ENCODE data around the gene GOLGA6D. TPM values are rescaled to one million over a fixed set of nuclear protein-coding genes. Genes with fewer than 3 reads are reported as not detected.
"Not testable (repeated sequence)": the region's sequence is repeated elsewhere in the genome, so short reads cannot be mapped to it uniquely, and the experiment has no call there.

Gene GOLGA6D, protein sequence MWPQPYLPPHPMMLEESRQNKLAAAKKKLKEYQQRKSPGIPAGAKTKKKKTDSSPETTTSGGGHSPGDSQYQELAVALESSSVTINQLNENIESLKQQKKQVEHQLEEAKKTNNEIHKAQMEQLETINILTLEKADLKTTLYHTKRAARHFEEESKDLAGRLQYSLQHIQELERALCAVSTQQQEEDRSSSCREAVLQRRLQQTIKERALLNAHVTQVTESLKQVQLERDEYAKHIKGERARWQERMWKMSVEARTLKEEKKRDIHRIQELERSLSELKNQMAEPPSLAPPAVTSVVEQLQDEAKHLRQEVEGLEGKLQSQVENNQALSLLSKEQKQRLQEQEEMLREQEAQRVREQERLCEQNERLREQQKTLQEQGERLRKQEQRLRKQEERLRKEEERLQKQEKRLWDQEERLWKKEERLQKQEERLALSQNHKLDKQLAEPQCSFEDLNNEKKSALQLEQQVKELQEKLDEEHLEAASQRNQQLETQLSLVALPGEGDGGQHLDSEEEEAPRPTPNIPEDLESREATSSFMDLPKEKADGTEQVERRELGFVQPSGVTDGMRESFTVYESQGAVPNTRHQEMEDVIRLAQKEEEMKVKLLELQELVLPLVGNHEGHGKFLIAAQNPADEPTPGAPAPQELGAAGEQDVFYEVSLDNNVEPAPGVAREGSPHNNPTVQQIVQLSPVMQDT
- total RNA-seq (not detected), polyA plus RNA-seq (not detected)
- long read RNA-seq, donor 1 = 0 reads
- long read RNA-seq, donor 2 = 0 reads
- long read RNA-seq, donor 3 = 0 reads
- long read RNA-seq, donor 4 = 0 reads

DNA sequence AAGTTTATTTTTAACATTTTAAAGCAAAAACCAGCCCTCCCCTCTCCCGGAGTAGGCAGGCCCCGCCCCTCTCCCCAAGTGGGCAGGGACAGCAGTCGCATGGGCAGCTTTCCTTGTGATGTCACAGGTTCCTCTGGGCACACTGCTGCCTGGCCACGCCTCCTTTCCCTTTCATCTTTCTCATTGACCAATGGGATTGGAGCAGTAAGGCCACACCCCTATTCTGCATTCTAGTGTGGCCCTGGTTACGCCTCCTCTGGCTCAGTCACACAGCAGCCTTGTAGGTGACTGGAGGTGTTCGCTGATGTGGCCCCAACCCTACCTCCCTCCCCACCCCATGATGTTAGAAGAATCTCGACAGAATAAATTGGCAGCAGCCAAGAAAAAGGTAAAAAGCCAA, at the start of gene GOLGA6D:
TSS of gene GOLGA6D (plus strand) at position 264 of the 400 bp plus-strand sequence. CDS start at position 305, 41 bp downstream.
- H3K4me1 ChIP-seq (ENCODE audit: control insufficient read depth, insufficient read depth, low read length); H3K27ac ChIP-seq (ENCODE audit: low read length); DNase-seq; intact Hi-C loops (cut with DNase I); ATAC-seq; H3K4me3 ChIP-seq (ENCODE audit: low read length); H3K9me3 ChIP-seq (ENCODE audit: control insufficient read depth, low read length); H3K27me3 ChIP-seq (ENCODE audit: control insufficient read depth, insufficient read depth): not testable (repeated sequence)
- no CpG with 5 or more reads among the region's 7 CpGs for WGBS

DNA sequence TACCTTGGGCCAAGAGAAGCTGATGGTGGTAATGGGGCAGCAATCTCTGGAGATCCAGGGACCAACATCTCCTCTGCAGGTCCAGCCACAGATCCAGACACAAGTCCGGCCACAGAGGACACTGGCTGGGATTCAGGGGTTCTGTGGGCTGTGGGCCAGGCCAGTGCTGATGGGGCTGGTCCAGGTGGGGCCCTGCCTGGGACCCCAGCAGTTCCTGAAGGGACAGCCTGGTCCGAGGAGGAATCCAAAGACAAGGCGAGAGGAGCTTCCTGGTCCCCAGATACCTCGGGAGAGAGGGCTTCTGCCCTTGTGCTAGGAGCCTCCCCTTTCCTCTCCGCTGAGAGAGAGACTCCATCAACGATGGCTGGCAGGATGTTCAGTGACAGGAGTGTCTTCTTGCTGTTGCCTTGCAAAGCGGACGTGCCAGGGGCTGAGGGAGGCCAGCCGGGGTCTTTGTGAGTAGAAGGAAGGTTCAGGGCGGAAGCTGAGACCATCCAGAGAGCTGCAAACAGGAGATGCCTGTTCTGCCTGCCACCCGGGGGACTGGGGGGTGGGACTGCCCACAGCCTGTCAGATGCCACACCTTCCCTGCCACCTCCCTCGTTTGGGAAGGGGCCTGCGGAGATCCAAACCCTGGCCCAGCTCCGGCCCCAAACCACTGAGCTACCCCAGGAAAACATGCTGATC, 49.0 kb upstream of the GOLGA6D start:
- Histone ChIP-seq H3K9me3 (ENCODE audit: control insufficient read depth, low read length) (no peaks in the 10 kb centered on the region), H3K27me3 (ENCODE audit: control insufficient read depth, insufficient read depth) (no peaks in the 10 kb centered on the region), H3K27ac (ENCODE audit: low read length) (no peak overlapping the region), H3K4me1 (ENCODE audit: control insufficient read depth, insufficient read depth, low read length) (no peaks in the 10 kb centered on the region), H3K4me3 (ENCODE audit: low read length) (no peak overlapping the region)
- no peak for ATAC-seq
- DNase-seq = peak in 1 of 3 donors; percentile 41
- 61% methylated on average over 14 of the region's 14 CpGs for WGBS
- intact Hi-C loops (cut with DNase I) = loop anchor here in 1 of 4 donors (10.0 kb wide), 1 partner anchor 91 kb away; no protein-coding TSS in a partner anchor

DNA sequence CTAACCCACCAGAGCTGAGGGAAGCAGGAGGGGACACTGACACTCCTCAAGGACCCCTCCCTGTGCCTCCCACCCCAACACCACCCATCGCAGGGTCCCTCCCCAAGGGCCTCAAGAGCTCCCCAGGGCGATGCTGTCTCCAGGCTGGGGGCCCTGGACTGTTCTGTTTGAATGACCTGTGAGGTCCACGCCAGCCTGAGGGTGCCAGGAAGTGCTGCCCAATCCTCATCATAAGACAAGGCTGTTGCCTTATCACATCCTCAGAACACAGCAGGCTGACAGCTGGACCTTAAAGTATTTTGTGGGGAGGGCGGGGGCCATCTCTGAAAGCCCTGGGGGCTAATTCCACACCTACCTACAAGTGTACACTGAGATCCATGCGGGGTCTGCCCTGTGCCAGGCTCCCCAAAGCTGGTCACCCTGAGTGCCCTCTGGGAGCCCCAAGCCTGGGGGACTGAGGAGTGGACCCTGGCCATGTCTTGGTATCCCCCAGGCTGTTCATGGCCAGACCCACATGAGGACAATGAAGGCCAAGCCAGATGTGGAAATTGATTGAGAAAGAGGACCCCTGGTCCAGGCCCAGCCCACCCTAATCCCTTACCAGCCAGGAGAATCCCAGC, 48.3 kb upstream of the GOLGA6D start:
- Histone ChIP-seq H3K9me3 (ENCODE audit: control insufficient read depth, low read length) (no peaks in the 10 kb centered on the region), H3K4me3 (ENCODE audit: low read length) (no peak overlapping the region), H3K4me1 (ENCODE audit: control insufficient read depth, insufficient read depth, low read length) (no peaks in the 10 kb centered on the region), H3K27ac (ENCODE audit: low read length) (no peak overlapping the region), H3K27me3 (ENCODE audit: control insufficient read depth, insufficient read depth) (no peaks in the 10 kb centered on the region)
- intact Hi-C loops (cut with DNase I) = loop anchor here in 1 of 4 donors (10.0 kb wide), 1 partner anchor 90 kb away; no protein-coding TSS in a partner anchor
- no peak for ATAC-seq
- WGBS = 86% methylated on average over 5 of the region's 5 CpGs
- peak in 1 of 3 donors; percentile 22 for DNase-seq

GRCh38 chr15:75235051-75235673, 47.5 kb upstream of the GOLGA6D start:
- WGBS = 85% methylated on average over 10 of the region's 10 CpGs
- intact Hi-C loops (cut with DNase I) = loop anchor here in 1 of 4 donors (10.0 kb wide), 1 partner anchor 90 kb away; no protein-coding TSS in a partner anchor
- H3K9me3 ChIP-seq (ENCODE audit: control insufficient read depth, low read length) = no peaks in the 10 kb centered on the region
- DNase-seq (peak in 1 of 3 donors; percentile 27), ATAC-seq (peak in 1 of 2 donors; percentile 9)
- no peak overlapping the region for H3K27ac ChIP-seq (ENCODE audit: low read length)
- H3K4me1 ChIP-seq (ENCODE audit: control insufficient read depth, insufficient read depth, low read length) = no peaks in the 10 kb centered on the region
- no peak overlapping the region for H3K4me3 ChIP-seq (ENCODE audit: low read length)
- no peaks in the 10 kb centered on the region for H3K27me3 ChIP-seq (ENCODE audit: control insufficient read depth, insufficient read depth)

DNA sequence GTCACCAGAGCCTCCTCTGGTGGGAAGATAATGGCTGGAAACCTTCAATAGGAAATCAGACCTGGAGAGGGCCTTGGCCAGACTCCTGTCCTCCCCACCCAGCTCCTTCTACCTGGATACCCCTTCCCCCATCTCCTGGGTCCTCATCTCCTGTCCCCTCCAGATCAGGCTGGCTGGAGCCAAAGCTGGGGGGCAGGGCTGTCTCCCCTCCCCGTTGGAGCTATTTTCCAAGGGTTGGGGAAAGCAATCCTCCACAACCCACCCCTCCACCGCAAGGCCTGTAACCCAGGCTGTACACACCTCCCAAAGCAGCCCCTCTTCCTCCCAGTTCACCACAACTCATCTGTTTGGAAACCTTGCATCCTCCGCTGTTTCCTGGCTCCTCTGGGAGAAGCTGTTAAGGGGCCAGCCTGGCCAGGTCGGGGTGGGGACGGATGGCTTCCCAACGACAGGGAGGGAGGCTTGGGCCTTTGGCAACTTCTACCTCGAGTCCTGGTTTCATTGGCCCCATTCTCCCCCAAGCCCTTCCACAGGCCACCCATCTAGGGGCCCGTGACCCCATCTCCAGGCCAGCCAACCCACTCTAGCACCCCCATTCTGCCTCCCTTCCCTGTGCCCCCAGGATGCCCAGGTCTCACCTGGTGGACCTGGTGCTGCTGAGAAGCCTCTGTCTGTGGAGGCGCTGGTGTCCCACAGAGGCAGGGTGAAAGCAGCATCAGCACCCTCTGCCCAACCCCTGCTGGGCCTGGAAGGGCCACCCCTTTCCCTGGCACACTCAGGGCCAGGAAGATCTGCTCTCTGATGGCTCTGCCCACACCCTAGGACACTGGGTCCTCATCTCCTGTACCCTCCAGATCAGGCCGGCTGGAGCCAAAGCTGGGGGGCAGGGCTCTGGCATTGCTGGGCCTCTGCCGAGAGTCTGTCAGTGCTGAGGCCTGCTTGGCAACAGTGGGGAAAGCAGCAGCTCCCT, 46.6 kb upstream of the GOLGA6D start:
- no peaks in the 10 kb centered on the region for H3K27me3 ChIP-seq (ENCODE audit: control insufficient read depth, insufficient read depth)
- intact Hi-C loops (cut with DNase I) = loop anchor here in 1 of 4 donors (10.0 kb wide), 1 partner anchor 89 kb away; no protein-coding TSS in a partner anchor
- no peak overlapping the region for H3K4me3 ChIP-seq (ENCODE audit: low read length)
- WGBS = 82% methylated on average over 11 of the region's 11 CpGs
- H3K4me1 ChIP-seq (ENCODE audit: control insufficient read depth, insufficient read depth, low read length) = no peaks in the 10 kb centered on the region
- H3K9me3 ChIP-seq (ENCODE audit: control insufficient read depth, low read length) = no peaks in the 10 kb centered on the region
- ATAC-seq = peak; percentile 42 to 71
- H3K27ac ChIP-seq (ENCODE audit: low read length) = no peak overlapping the region
- DNase-seq = peak in 2 of 3 donors; percentile 66 to 73

DNA sequence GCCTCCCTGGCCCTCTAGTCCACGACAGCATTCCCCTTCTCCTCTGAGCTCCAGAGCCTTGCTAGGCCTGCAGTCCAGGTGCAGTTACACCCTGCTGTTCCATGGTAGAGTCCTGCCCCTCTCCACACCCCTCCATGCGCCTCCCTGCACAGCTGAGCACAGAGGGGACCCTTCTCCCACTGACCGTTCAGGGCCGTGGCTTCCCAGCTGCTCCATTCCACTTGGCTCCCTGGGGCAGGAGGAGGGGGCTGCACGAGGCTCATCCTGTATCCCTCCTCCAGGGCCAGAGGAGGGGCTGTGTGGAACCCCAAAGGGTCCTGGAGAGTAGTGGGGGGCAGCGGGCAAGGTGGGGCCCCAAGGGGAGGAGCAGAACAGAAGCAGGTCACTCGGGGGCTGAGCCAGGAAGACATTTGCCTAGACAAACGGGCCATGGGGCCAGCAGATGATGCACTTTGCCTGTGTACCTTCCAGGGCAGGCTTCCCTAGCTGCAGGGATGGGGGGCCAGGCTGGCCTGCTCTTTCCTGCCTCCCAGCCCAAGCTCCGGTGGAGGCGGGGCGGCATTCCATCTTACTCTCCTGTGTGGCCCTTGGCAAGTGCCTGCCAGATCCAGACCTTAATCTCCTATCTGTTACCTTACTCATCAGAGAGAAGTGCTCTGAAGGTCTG, 45.2 kb upstream of the GOLGA6D start:
- ATAC-seq (no peak), DNase-seq (peak in 1 of 3 donors; percentile 36)
- Histone ChIP-seq H3K4me1 (ENCODE audit: control insufficient read depth, insufficient read depth, low read length) (no peaks in the 10 kb centered on the region), H3K9me3 (ENCODE audit: control insufficient read depth, low read length) (no peaks in the 10 kb centered on the region), H3K27me3 (ENCODE audit: control insufficient read depth, insufficient read depth) (no peaks in the 10 kb centered on the region), H3K4me3 (ENCODE audit: low read length) (no peak overlapping the region), H3K27ac (ENCODE audit: low read length) (no peak overlapping the region)
- intact Hi-C loops (cut with DNase I) = loop anchor here in 1 of 4 donors (10.0 kb wide), 1 partner anchor 87 kb away; no protein-coding TSS in a partner anchor
- 73% methylated on average over 11 of the region's 11 CpGs for WGBS

- WGBS = 72% methylated on average over 5 of the region's 5 CpGs
- no peak overlapping the region for H3K27ac ChIP-seq (ENCODE audit: low read length)
- no peak for DNase-seq
- H3K4me1 ChIP-seq (ENCODE audit: control insufficient read depth, insufficient read depth, low read length) = no peaks in the 10 kb centered on the region
- H3K9me3 ChIP-seq (ENCODE audit: control insufficient read depth, low read length) = no peaks in the 10 kb centered on the region
- no peaks in the 10 kb centered on the region for H3K27me3 ChIP-seq (ENCODE audit: control insufficient read depth, insufficient read depth)
- H3K4me3 ChIP-seq (ENCODE audit: low read length) = no peak overlapping the region
- intact Hi-C loops (cut with DNase I) = loop anchor here in 1 of 4 donors (10.0 kb wide), 1 partner anchor 87 kb away; no protein-coding TSS in a partner anchor
- no peak for ATAC-seq
Observed at GRCh38 chr15:75238150-75238549, 44.5 kb upstream of the GOLGA6D start.

GRCh38 chr15:75245741-75246140, 36.9 kb upstream of the GOLGA6D start:
- H3K4me1 ChIP-seq (ENCODE audit: control insufficient read depth, insufficient read depth, low read length); H3K27ac ChIP-seq (ENCODE audit: low read length); intact Hi-C loops (cut with DNase I); H3K9me3 ChIP-seq (ENCODE audit: control insufficient read depth, low read length); ATAC-seq; H3K4me3 ChIP-seq (ENCODE audit: low read length); DNase-seq; H3K27me3 ChIP-seq (ENCODE audit: control insufficient read depth, insufficient read depth): not testable (repeated sequence)
- WGBS = 83% methylated on average over 1 of the region's 1 CpG

GRCh38 chr15:75248991-75249390, 33.6 kb upstream of the GOLGA6D start:
- H3K4me1 ChIP-seq (ENCODE audit: control insufficient read depth, insufficient read depth, low read length); H3K4me3 ChIP-seq (ENCODE audit: low read length); DNase-seq; ATAC-seq; H3K27ac ChIP-seq (ENCODE audit: low read length); intact Hi-C loops (cut with DNase I); H3K27me3 ChIP-seq (ENCODE audit: control insufficient read depth, insufficient read depth); H3K9me3 ChIP-seq (ENCODE audit: control insufficient read depth, low read length): not testable (repeated sequence)
- 71% methylated on average over 6 of the region's 6 CpGs for WGBS
